HepG2 (cell line): ENCODE results near the gene CPXM2. TPM values are rescaled to one million over a fixed set of nuclear protein-coding genes. Genes with fewer than 3 reads are reported as not detected.

Experiments used
- ATAC-seq: fragments of 200-7000 bp; cut with Tn5 transposase; 3 replicates; pipeline ENCODE4 v1.9.1; 2020; ENCODE audit warnings: mild to moderate bottlenecking, moderate library complexity
- BruUV-seq: library from RNA; stranded (reverse); fragments of 400-500 nt; replicated peaks from 2 replicates; lab custom pipeline; 2021; lab: Mats Ljungman, UMichigan
- CTCF ChIA-PET: fragments of 300-600 bp; formaldehyde crosslinking; extraction: SDS; loops from one replicate; lab custom pipeline; 2021; ENCODE audit warnings: low total read pairs, inconsistent platforms, low intra/inter-chr PET ratio; lab: Yijun Ruan, JAX
- POLR2A ChIA-PET: fragments of 350-600 bp; sonication (Branson Sonifier 250); formaldehyde crosslinking; loops from one replicate; lab custom pipeline; 2020; ENCODE audit warnings: antibody characterized with exemption, inconsistent platforms; lab: Yijun Ruan, JAX
- DNase-seq: peaks from one replicate; pipeline ENCODE4 v3.0.0-alpha.2; 2015; ENCODE audit warnings: low spot score
- FAIRE-seq: peaks from 3 replicates; lab custom pipeline; 2011; peaks lifted over from hg19 to GRCh38; lab: Jason Lieb, UNC
- H2AFZ ChIP-seq: one replicate; pipeline ENCODE4 v1.6.1; 2011; ENCODE audit warnings: low read length, inconsistent platforms
- H3K27ac ChIP-seq: fragments of 300-600 bp; 3 replicates; pipeline ENCODE4 v1.8.0; 2011; ENCODE audit warnings: mixed run types, mild to moderate bottlenecking, mixed read lengths, low read length, inconsistent platforms; ENCODE audit not compliant: insufficient read depth; ENCODE audit errors: extremely low read length
- H3K27me3 ChIP-seq, 2 experiments: fragments of 200-600 bp in 1 of 2; 2 replicates in 1 of 2; 3 replicates in 1 of 2; pipeline versions ENCODE4 v1.6.0 to v1.8.0; 2011; ENCODE audit warnings: low read length in 2 of 2, mild to moderate bottlenecking in 2 of 2, moderate library complexity in 2 of 2, inconsistent platforms in 1 of 2; ENCODE audit not compliant: insufficient read depth in 2 of 2, control insufficient read depth in 1 of 2
- H3K36me3 ChIP-seq, 2 experiments: fragments of 200-600 bp in 1 of 2; replicated peaks in 1 of 2; 2 replicates in 1 of 2; 3 replicates in 1 of 2; pipeline versions ENCODE4 v1.5.1 to v1.8.0; 2011; ENCODE audit warnings: low read length in 2 of 2, inconsistent platforms in 1 of 2; ENCODE audit not compliant: insufficient read depth in 2 of 2, control insufficient read depth in 1 of 2
- H3K4me1 ChIP-seq: 2 replicates; pipeline ENCODE4 v1.5.1; 2012; ENCODE audit warnings: low read length, inconsistent platforms; ENCODE audit not compliant: insufficient read depth
- H3K4me2 ChIP-seq: 2 replicates; pipeline ENCODE4 v1.6.0; 2011; ENCODE audit warnings: low read depth, low read length, inconsistent platforms
- H3K4me3 ChIP-seq, 3 experiments: fragments of 200-600 bp in 1 of 3; sonication (generic), shearing (Covaris generic) in 1 of 3; replicated peaks in 1 of 3; 2 replicates each; pipeline ENCODE4 v1.5.1; 2011 to 2016; ENCODE audit warnings: low read length in 3 of 3, inconsistent platforms in 2 of 3, low read depth in 2 of 3, mild to moderate bottlenecking in 2 of 3, control low read depth in 1 of 3, mixed read lengths in 1 of 3; ENCODE audit not compliant: insufficient read depth in 1 of 3
- H3K79me2 ChIP-seq: one replicate; pipeline ENCODE4 v1.6.1; 2011; ENCODE audit warnings: low read length, inconsistent platforms; ENCODE audit not compliant: insufficient read depth
- H3K9ac ChIP-seq: 2 replicates; pipeline ENCODE4 v1.6.0; 2011; ENCODE audit warnings: mild to moderate bottlenecking, low read depth, low read length, inconsistent platforms; ENCODE audit not compliant: insufficient read depth
- H3K9me3 ChIP-seq: 2 replicates; pipeline ENCODE4 v1.5.1; 2012; ENCODE audit warnings: mild to moderate bottlenecking, low read length
- H4K20me1 ChIP-seq: 2 replicates; pipeline ENCODE4 v1.6.0; 2011; ENCODE audit warnings: inconsistent platforms, mild to moderate bottlenecking, low read length, moderate library complexity; ENCODE audit not compliant: insufficient read depth
- HNRNPL ChIP-seq: fragments of 200-400 bp; formaldehyde crosslinking; IDR thresholded peaks from 2 replicates; pipeline ENCODE4 v1.6.1; 2017; ENCODE audit warnings: mild to moderate bottlenecking, low read depth, low read length
- IKZF1 ChIP-seq: fragments of 450-650 bp; IDR thresholded peaks from 2 replicates; pipeline ENCODE4 v1.7.1; 2016
- JARID2 ChIP-seq: sonication (generic); formaldehyde crosslinking; IDR thresholded peaks from 2 replicates; pipeline ENCODE4 v1.8.1; 2023; ENCODE audit warnings: missing genetic modification reagents, inconsistent platforms; ENCODE audit not compliant: insufficient replicate concordance
- MYC ChIP-seq: sonication (generic); formaldehyde crosslinking; IDR thresholded peaks from 2 replicates; pipeline ENCODE4 v1.9.0; 2021; ENCODE audit warnings: missing genetic modification reagents, borderline replicate concordance
- RXRB ChIP-seq: IDR thresholded peaks from 2 replicates; pipeline ENCODE4 v1.6.1; 2016; ENCODE audit warnings: borderline replicate concordance, missing genetic modification reagents, missing compliant biosample characterization
- SP4 ChIP-seq: sonication (generic); formaldehyde crosslinking; IDR thresholded peaks from 2 replicates; pipeline ENCODE4 v1.8.1; 2023; ENCODE audit warnings: mild to moderate bottlenecking, missing genetic modification reagents
- ZC3H4 ChIP-seq: sonication (generic); formaldehyde crosslinking; IDR thresholded peaks from 2 replicates; pipeline ENCODE4 v1.4.0; 2020; ENCODE audit warnings: missing genetic modification reagents, borderline replicate concordance
- ZNF776 ChIP-seq: sonication (generic); formaldehyde crosslinking; IDR thresholded peaks from 2 replicates; pipeline ENCODE4 v1.4.0; 2020; ENCODE audit warnings: mild to moderate bottlenecking, missing genetic modification reagents
- WGBS: methylation state at CpG from one replicate; pipeline ENCODE4 v1.1.6; 2017; ENCODE audit warnings: low lambda C conversion rate; 5-methylcytosine and 5-hydroxymethylcytosine counted together
- in situ Hi-C: cut with HindIII; loops from 2 replicates; pipeline ENCODE4 v1.10.0; 2017; ENCODE audit warnings: low pct_unique_long_range_greater_than_20kb; ENCODE audit not compliant: extremely low pct_ligation_motif_present
- intact Hi-C: fragments of 100-400 bp; cut with micrococcal nuclease; formaldehyde crosslinking; loops from one replicate; pipeline ENCODE4 v1.10.0; 2022; ENCODE audit not compliant: unreplicated experiment
- polyA plus RNA-seq, 8 experiments: library from polyadenylated mRNA; depleted of rRNA in 3 of 8; stranded (reverse) in 7 of 8; unstranded in 1 of 8; fragments of >200 nt; fragmentation: Illumina TruSeq in 4 of 8; extraction: Trizol in 4 of 8; gene quantifications; 2 replicates each; pipeline versions ENCODE4 v1.2.1 to v1.2.3, GENCODE V29; 2011 to 2016; ENCODE audit warnings: low read depth in 4 of 8, missing spikeins in 1 of 8, mixed read lengths in 1 of 8; ENCODE audit not compliant: insufficient read depth in 1 of 8
- total RNA-seq, 5 experiments: library from RNA; depleted of rRNA; stranded (reverse); fragments of >200 nt; fragmentation: Illumina TruSeq; extraction: Trizol; gene quantifications; 2 replicates each; pipeline ENCODE4 v1.2.3, GENCODE V29; 2016; ENCODE audit warnings: low read depth in 1 of 5
- TF ChIP-seq, protein P1 (sequence below): fragments of 450-650 bp; IDR thresholded peaks from 2 replicates; pipeline ENCODE4 v1.6.1; 2016

The CPXM2 gene
- total and polyA plus RNA-seq, 2 of the 13 experiments (the other 11 are each of a cell fraction or from before 2014, with no cell fraction given): 0.03 TPM; not detected in 1

- H4K20me1 ChIP-seq: no peaks in the 10 kb centered on the region
- H3K9ac ChIP-seq: no peak overlapping the region
- ChIA-PET POLR2A (no interaction called here), CTCF (no interaction called here)
- 49% methylated on average over 6 of the region's 6 CpGs for WGBS
- FAIRE-seq (no peak), ATAC-seq (no peak), DNase-seq (no peak)
- TF ChIP-seq ZC3H4 (CRISPR knock-in tag) (no peak), IKZF1 (no peak), SP4 (no peak), MYC (no peak), ZNF776 (CRISPR knock-in tag) (no peak), RXRB (CRISPR knock-in tag) (no peak), JARID2 (no peak), HNRNPL (no peak)
- TF ChIP-seq, protein P1, sequence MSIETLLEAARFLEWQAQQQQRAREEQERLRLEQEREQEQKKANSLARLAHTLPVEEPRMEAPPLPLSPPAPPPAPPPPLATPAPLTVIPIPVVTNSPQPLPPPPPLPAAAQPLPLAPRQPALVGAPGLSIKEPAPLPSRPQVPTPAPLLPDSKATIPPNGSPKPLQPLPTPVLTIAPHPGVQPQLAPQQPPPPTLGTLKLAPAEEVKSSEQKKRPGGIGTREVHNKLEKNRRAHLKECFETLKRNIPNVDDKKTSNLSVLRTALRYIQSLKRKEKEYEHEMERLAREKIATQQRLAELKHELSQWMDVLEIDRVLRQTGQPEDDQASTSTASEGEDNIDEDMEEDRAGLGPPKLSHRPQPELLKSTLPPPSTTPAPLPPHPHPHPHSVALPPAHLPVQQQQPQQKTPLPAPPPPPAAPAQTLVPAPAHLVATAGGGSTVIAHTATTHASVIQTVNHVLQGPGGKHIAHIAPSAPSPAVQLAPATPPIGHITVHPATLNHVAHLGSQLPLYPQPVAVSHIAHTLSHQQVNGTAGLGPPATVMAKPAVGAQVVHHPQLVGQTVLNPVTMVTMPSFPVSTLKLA: no peak
- no peak overlapping the region for H3K4me3 ChIP-seq
- H3K27me3 ChIP-seq: peaks cover 0 to 4% of the 10 kb centered on the region in 2 experiments; a peak in 2 of 5 replicates
- H3K27ac ChIP-seq: no peak overlapping the region
- H3K79me2 ChIP-seq: no peaks in the 10 kb centered on the region
- H3K36me3 ChIP-seq: no peaks in the 10 kb centered on the region
- no TSS peak for BruUV-seq
- H3K9me3 ChIP-seq: no peaks in the 10 kb centered on the region
- in situ Hi-C loops: no loop called here
- H3K4me2 ChIP-seq: no peak overlapping the region
- no peaks in the 10 kb centered on the region for H3K4me1 ChIP-seq
- intact Hi-C loops: no loop called here
- no peak overlapping the region for H2AFZ ChIP-seq
Measured at GRCh38 chr10:123886292-123886691, 5.3 kb downstream of the CPXM2 start.
